ENCODE results near the gene UVSSA.

GRCh38 chr4:1362521-1362920, 15.5 kb downstream of the UVSSA start:
- TF ChIP-seq EZH2 (IDR thresholded peaks at IDR 0.05) (no peak), POLR2AphosphoS5 (IDR thresholded peaks at IDR 0.05; ENCODE audit: borderline replicate concordance, low read depth, low read length) (no peak), FOXP2 (optimal IDR thresholded peaks at IDR 0.05; ENCODE audit: control extremely low read depth, extremely low read length, insufficient read depth) (no peak)
